ENCODE measurements around the gene FAM13A.

The FAM13A gene

GRCh38 chr4:88960576-88960975 lies 96.4 kb downstream of the FAM13A start:
- DNase-seq (ENCODE audit: low read depth), result no peak
- no peak overlapping the region for H3K4me3 ChIP-seq (ENCODE audit: low read depth, low read length)

GRCh38 chr4:88958080-88958479 lies 98.9 kb downstream of the FAM13A start:
- no peak for TF ChIP-seq CTCF (IDR thresholded peaks at IDR 0.05; ENCODE audit: low read depth, low read length, missing control alignments)
- H3K4me3 ChIP-seq (ENCODE audit: low read depth, low read length), result no peak overlapping the region
- in situ Hi-C loops (cut with HindIII; ENCODE audit: low sequenced_read_pairs), result no loop called here
- no peak for DNase-seq (ENCODE audit: low read depth)

More at GRCh38 chr4:88960576-88960975, 96.4 kb downstream of the FAM13A start:
- in situ Hi-C loops (cut with HindIII; ENCODE audit: low sequenced_read_pairs), result no loop called here
- no peak for TF ChIP-seq CTCF (IDR thresholded peaks at IDR 0.05; ENCODE audit: low read depth, low read length, missing control alignments)

- TF ChIP-seq CTCF (IDR thresholded peaks at IDR 0.05; ENCODE audit: low read depth, low read length, missing control alignments), result no peak
- no peak for DNase-seq (ENCODE audit: low read depth)
- in situ Hi-C loops (cut with HindIII; ENCODE audit: low sequenced_read_pairs), result no loop called here
- no peak overlapping the region for H3K4me3 ChIP-seq (ENCODE audit: low read depth, low read length)
Measured at GRCh38 chr4:88957570-88957969, 99.4 kb downstream of the FAM13A start.

GRCh38 chr4:88955580-88956380 lies 101.2 kb downstream of the FAM13A start:
- DNase-seq (ENCODE audit: low read depth), result no peak
- in situ Hi-C loops (cut with HindIII; ENCODE audit: low sequenced_read_pairs), result no loop called here
- TF ChIP-seq CTCF (IDR thresholded peaks at IDR 0.05; ENCODE audit: low read depth, low read length, missing control alignments), result no peak
- H3K4me3 ChIP-seq (ENCODE audit: low read depth, low read length), result no peak overlapping the region

- in situ Hi-C loops (cut with HindIII; ENCODE audit: low sequenced_read_pairs), result no loop called here
- H3K4me3 ChIP-seq (ENCODE audit: low read depth, low read length), result no peak overlapping the region
- no peak for DNase-seq (ENCODE audit: low read depth)
- no peak for TF ChIP-seq CTCF (IDR thresholded peaks at IDR 0.05; ENCODE audit: low read depth, low read length, missing control alignments)
Measured at GRCh38 chr4:88953400-88953799, 103.6 kb downstream of the FAM13A start.

GRCh38 chr4:88952081-88952480 lies 104.9 kb downstream of the FAM13A start:
- DNase-seq (ENCODE audit: low read depth), result no peak
- no peak for TF ChIP-seq CTCF (IDR thresholded peaks at IDR 0.05; ENCODE audit: low read depth, low read length, missing control alignments)
- H3K4me3 ChIP-seq (ENCODE audit: low read depth, low read length), result no peak overlapping the region
- in situ Hi-C loops (cut with HindIII; ENCODE audit: low sequenced_read_pairs), result no loop called here

Data from astrocyte of the cerebellum (primary cell).